ENCODE data around the gene EPG5. TPM values are rescaled to one million over a fixed set of nuclear protein-coding genes. Genes with fewer than 3 reads are reported as not detected.

The EPG5 gene
- total RNA-seq, 2 experiments from 2014 or later: 4.8 to 8.7 TPM

DNA sequence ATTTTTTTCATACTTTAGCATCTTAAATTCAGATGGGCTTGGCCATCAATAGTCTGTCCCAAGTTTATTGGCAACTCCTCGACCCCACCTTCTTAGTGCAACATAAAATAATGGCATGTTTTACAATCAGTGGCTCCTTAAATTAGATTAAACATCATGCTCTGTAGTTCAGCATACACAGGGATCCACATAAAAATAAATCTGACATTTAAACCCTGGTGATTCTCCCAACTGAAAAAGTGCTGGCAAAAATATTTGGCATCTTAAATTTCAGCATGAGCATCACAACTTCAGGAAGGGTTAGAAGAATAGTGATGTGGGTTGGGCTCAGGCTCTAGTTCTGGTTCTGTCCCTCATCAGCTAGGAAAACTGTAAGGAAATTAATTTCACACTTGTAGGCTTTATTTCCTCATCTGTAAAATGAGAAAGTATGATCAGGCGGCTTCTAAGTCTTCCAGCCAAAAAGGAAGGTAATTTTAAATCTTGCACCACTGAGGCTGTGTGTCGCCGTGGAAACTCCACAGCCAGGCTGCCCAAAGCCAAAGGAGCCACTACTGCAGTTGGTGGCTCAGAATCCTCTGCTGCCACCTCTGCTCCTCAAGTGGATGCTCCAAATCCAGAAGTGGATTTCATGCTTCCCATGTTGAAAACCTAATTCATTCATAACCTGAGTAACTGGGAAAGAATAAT, 17.6 kb upstream of the EPG5 start:
- Histone ChIP-seq H3K4me1 (ENCODE audit: insufficient read depth, low read length, poor library complexity, severe bottlenecking) (no peaks in the 10 kb centered on the region), H3K79me2 (ENCODE audit: insufficient read depth, low read depth, low read length) (no peaks in the 10 kb centered on the region), H3K9me3 (ENCODE audit: low read length) (no peaks in the 10 kb centered on the region), H3K4me3 (ENCODE audit: low read depth, low read length, poor library complexity, severe bottlenecking) (no peak overlapping the region), H3K27ac (ENCODE audit: low read depth, low read length, poor library complexity, severe bottlenecking) (no peak overlapping the region), H3K9me2 (ENCODE audit: insufficient read depth, low read length) (no peaks in the 10 kb centered on the region), H3K36me3 (ENCODE audit: insufficient read depth, low read length) (no peaks in the 10 kb centered on the region), H2AFZ (ENCODE audit: low read length) (no peak overlapping the region), H4K20me1 (ENCODE audit: insufficient read depth, low read length) (no peaks in the 10 kb centered on the region), H3K4me2 (ENCODE audit: low read length) (no peak overlapping the region)
- ChIA-PET CTCF (ENCODE audit: unreplicated experiment) (no interaction called here), POLR2A (no interaction called here)
- TF ChIP-seq, protein P1, sequence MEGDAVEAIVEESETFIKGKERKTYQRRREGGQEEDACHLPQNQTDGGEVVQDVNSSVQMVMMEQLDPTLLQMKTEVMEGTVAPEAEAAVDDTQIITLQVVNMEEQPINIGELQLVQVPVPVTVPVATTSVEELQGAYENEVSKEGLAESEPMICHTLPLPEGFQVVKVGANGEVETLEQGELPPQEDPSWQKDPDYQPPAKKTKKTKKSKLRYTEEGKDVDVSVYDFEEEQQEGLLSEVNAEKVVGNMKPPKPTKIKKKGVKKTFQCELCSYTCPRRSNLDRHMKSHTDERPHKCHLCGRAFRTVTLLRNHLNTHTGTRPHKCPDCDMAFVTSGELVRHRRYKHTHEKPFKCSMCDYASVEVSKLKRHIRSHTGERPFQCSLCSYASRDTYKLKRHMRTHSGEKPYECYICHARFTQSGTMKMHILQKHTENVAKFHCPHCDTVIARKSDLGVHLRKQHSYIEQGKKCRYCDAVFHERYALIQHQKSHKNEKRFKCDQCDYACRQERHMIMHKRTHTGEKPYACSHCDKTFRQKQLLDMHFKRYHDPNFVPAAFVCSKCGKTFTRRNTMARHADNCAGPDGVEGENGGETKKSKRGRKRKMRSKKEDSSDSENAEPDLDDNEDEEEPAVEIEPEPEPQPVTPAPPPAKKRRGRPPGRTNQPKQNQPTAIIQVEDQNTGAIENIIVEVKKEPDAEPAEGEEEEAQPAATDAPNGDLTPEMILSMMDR (conservative IDR thresholded peaks at IDR 0.05; ENCODE audit: low read length): no peak
- no peak for TF ChIP-seq EZH2phosphoT487 (IDR thresholded peaks at IDR 0.05; ENCODE audit: borderline replicate concordance, low read depth, low read length)
- BruUV-seq (replicated peaks): no TSS peak
- intact Hi-C loops (cut with micrococcal nuclease; ENCODE audit: unreplicated experiment): no loop called here
- DNase-seq (ENCODE audit: low spot score): no peak

DNA sequence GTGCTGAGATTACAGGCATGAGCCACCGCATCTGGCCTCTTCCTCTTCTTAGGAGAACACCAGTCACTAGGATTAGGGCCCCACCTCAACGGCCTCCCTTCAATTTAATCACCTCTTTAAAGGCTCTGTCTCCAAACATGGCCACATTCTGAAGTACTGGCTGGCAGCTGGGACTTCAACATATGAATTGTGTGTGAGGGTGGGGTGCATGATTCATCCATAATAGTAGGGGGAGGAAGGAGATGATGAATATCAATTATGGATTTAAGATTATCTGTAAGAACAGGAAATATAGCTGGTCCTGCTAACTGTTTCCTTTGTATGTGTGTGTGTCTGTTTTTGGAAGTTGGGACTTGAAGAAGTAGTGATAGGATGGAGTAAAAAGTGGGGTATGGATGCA, 14.7 kb upstream of the EPG5 start:
- Histone ChIP-seq H3K36me3 (ENCODE audit: insufficient read depth, low read length) (no peaks in the 10 kb centered on the region), H3K4me1 (ENCODE audit: insufficient read depth, low read length, poor library complexity, severe bottlenecking) (no peaks in the 10 kb centered on the region), H3K79me2 (ENCODE audit: insufficient read depth, low read depth, low read length) (no peaks in the 10 kb centered on the region), H3K9me3 (ENCODE audit: low read length) (no peaks in the 10 kb centered on the region), H2AFZ (ENCODE audit: low read length) (no peak overlapping the region), H3K4me3 (ENCODE audit: low read depth, low read length, poor library complexity, severe bottlenecking) (no peak overlapping the region), H4K20me1 (ENCODE audit: insufficient read depth, low read length) (no peaks in the 10 kb centered on the region), H3K4me2 (ENCODE audit: low read length) (no peak overlapping the region), H3K9me2 (ENCODE audit: insufficient read depth, low read length) (no peaks in the 10 kb centered on the region), H3K27ac (ENCODE audit: low read depth, low read length, poor library complexity, severe bottlenecking) (no peak overlapping the region)
- BruUV-seq (replicated peaks): no TSS peak
- no peak for TF ChIP-seq EZH2phosphoT487 (IDR thresholded peaks at IDR 0.05; ENCODE audit: borderline replicate concordance, low read depth, low read length)
- TF ChIP-seq, protein P1 (conservative IDR thresholded peaks at IDR 0.05; ENCODE audit: low read length): no peak
- intact Hi-C loops (cut with micrococcal nuclease; ENCODE audit: unreplicated experiment): no loop called here
- ChIA-PET POLR2A (no interaction called here), CTCF (ENCODE audit: unreplicated experiment) (no interaction called here)
- no peak for DNase-seq (ENCODE audit: low spot score)

DNA sequence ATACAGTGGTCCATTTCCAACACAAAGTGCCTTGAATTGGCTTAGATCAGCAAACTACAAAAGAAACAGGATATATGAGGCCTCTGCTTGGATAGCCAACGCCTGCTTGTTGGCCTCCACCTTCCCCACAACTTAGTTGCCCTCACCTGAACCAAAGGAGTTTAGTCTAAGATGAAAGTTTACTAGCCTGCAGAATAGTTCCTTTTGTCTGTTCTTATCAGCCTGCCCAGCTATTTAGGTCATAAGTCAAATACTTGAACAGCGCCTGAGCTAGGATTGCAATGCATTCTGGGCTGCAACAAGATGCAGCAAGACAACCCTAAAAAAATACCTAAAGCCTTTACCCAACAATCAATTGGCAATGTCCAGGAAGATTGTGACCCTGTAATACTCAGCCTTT, 13.1 kb upstream of the EPG5 start:
- no peak overlapping the region for H2AFZ ChIP-seq (ENCODE audit: low read length)
- H3K79me2 ChIP-seq (ENCODE audit: insufficient read depth, low read depth, low read length): no peaks in the 10 kb centered on the region
- no peak overlapping the region for H3K4me2 ChIP-seq (ENCODE audit: low read length)
- intact Hi-C loops (cut with micrococcal nuclease; ENCODE audit: unreplicated experiment): no loop called here
- no TSS peak for BruUV-seq (replicated peaks)
- no peaks in the 10 kb centered on the region for H3K36me3 ChIP-seq (ENCODE audit: insufficient read depth, low read length)
- no peaks in the 10 kb centered on the region for H3K9me2 ChIP-seq (ENCODE audit: insufficient read depth, low read length)
- CTCF ChIA-PET (ENCODE audit: unreplicated experiment): no interaction called here
- H3K9me3 ChIP-seq (ENCODE audit: low read length): no peaks in the 10 kb centered on the region
- TF ChIP-seq EZH2phosphoT487 (IDR thresholded peaks at IDR 0.05; ENCODE audit: borderline replicate concordance, low read depth, low read length): no peak
- TF ChIP-seq, protein P1 (conservative IDR thresholded peaks at IDR 0.05; ENCODE audit: low read length): no peak
- no peak overlapping the region for H3K4me3 ChIP-seq (ENCODE audit: low read depth, low read length, poor library complexity, severe bottlenecking)
- POLR2A ChIA-PET: no interaction called here
- no peaks in the 10 kb centered on the region for H3K4me1 ChIP-seq (ENCODE audit: insufficient read depth, low read length, poor library complexity, severe bottlenecking)
- H4K20me1 ChIP-seq (ENCODE audit: insufficient read depth, low read length): no peaks in the 10 kb centered on the region
- H3K27ac ChIP-seq (ENCODE audit: low read depth, low read length, poor library complexity, severe bottlenecking): no peak overlapping the region
- DNase-seq (ENCODE audit: low spot score): no peak
